DOHH2 (cell line): ENCODE measurements around the gene PLCXD3.

ENCODE experiments used
- EZH2phosphoT487 ChIP-seq: fragments of 200-600 bp; sonication (generic); IDR thresholded peaks from 2 replicates; pipeline ENCODE4 v1.6.1; 2017; ENCODE audit warnings: borderline replicate concordance, mild to moderate bottlenecking, antibody characterized with exemption, low read length, moderate library complexity, mixed read lengths
- TF ChIP-seq, protein P1 (sequence below): fragments of 200-600 bp; sonication (generic); IDR thresholded peaks from one replicate; pipeline ENCODE4 v1.5.1; 2014; ENCODE audit warnings: antibody characterized with exemption, mild to moderate bottlenecking, low read depth, low read length; ENCODE audit not compliant: poor library complexity, severe bottlenecking

DNA sequence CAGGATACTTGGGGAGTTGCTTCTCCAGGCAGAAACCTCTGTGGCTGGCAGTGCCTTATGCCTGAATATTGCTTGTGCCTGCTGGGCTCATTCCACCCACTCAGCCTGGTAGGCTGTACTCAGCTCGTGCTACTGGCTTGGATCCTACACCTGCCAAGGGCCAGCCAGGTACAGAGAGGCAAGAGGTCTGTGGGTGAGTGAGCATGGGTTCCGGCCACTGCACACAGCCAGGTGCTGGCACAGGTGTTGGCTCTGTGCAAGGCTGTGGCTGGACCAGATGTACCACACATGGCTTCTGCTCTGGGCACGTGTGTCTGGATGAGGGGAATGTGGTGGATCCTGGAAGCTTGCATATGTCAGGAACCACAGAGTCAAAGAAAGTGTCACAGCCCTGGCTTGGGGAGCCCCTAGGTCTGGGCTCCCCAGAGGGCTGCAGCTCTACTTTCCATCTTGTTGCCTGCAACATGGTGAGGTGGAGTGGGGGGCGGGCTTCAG is 220.4 kb downstream of the PLCXD3 start:
- TF ChIP-seq, protein P1, sequence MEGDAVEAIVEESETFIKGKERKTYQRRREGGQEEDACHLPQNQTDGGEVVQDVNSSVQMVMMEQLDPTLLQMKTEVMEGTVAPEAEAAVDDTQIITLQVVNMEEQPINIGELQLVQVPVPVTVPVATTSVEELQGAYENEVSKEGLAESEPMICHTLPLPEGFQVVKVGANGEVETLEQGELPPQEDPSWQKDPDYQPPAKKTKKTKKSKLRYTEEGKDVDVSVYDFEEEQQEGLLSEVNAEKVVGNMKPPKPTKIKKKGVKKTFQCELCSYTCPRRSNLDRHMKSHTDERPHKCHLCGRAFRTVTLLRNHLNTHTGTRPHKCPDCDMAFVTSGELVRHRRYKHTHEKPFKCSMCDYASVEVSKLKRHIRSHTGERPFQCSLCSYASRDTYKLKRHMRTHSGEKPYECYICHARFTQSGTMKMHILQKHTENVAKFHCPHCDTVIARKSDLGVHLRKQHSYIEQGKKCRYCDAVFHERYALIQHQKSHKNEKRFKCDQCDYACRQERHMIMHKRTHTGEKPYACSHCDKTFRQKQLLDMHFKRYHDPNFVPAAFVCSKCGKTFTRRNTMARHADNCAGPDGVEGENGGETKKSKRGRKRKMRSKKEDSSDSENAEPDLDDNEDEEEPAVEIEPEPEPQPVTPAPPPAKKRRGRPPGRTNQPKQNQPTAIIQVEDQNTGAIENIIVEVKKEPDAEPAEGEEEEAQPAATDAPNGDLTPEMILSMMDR = no peak
- TF ChIP-seq EZH2phosphoT487 = no peak
